Activated CD8-positive, alpha-beta memory T cell treated with anti-CD3 and anti-CD28 coated beads, Interleukin-2, amount 50 U/mL, for 1 hour (primary cell): Measurements from ENCODE around the gene RNASE4.

Experiments
- DNase-seq: peaks from one replicate; pipeline ENCODE4 v3.0.0-alpha.2; 2020; ENCODE audit errors: extremely low read depth

RNASE4 gene

GRCh38 chr14:20675669-20676068 is 8.7 kb upstream of the RNASE4 start:
- no peak for DNase-seq

GRCh38 chr14:20676072-20676471 is 8.3 kb upstream of the RNASE4 start:
- no peak for DNase-seq

GRCh38 chr14:20679907-20680306 is 4.5 kb upstream of the RNASE4 start:
- no peak for DNase-seq

GRCh38 chr14:20680363-20680762 is 4.0 kb upstream of the RNASE4 start:
- no peak for DNase-seq

- peak; percentile 43 for DNase-seq
These were observed 3.5 kb upstream of the RNASE4 start for GRCh38 chr14:20680843-20681347.

- DNase-seq: peak; percentile 51
These were observed 2.8 kb upstream of the RNASE4 start for GRCh38 chr14:20681348-20682126.

- DNase-seq: no peak
These were observed 2.3 kb upstream of the RNASE4 start for GRCh38 chr14:20682127-20682434.

GRCh38 chr14:20682435-20683124 is 1.8 kb upstream of the RNASE4 start:
- peak; percentile 53 for DNase-seq

GRCh38 chr14:20683125-20683890 is 1.1 kb upstream of the RNASE4 start:
- DNase-seq: peak; percentile 56

GRCh38 chr14:20684662-20685456 is 499 bp downstream of the RNASE4 start:
- DNase-seq: no peak

GRCh38 chr14:20686386-20687143 is 2.2 kb downstream of the RNASE4 start:
- DNase-seq: no peak

GRCh38 chr14:20687362-20688166 is 3.2 kb downstream of the RNASE4 start:
- no peak for DNase-seq

- no peak for DNase-seq
These were observed 3.9 kb downstream of the RNASE4 start, which contains the start of gene ANG for GRCh38 chr14:20688167-20688839. Gene ANG, plus strand, starts transcription at chr14:20688764. Its CDS starts 4,801 bp downstream, at chr14:20693565.

- DNase-seq: no peak
These were observed 6.7 kb downstream of the RNASE4 start for GRCh38 chr14:20690848-20691640.

- DNase-seq: no peak
These were observed 7.9 kb downstream of the RNASE4 start for GRCh38 chr14:20692116-20692751.

GRCh38 chr14:20696764-20697163 is 12.4 kb downstream of the RNASE4 start:
- DNase-seq: no peak

- DNase-seq: no peak
These were observed 13.1 kb downstream of the RNASE4 start for GRCh38 chr14:20697273-20698017.

GRCh38 chr14:20698018-20698329 is 13.6 kb downstream of the RNASE4 start:
- no peak for DNase-seq
